Left cardiac atrium (tissue), 4 donors: ENCODE measurements around the gene DIPK2B. TPM values are rescaled to one million over a fixed set of nuclear protein-coding genes. Genes with fewer than 3 reads are reported as not detected.

Source experiments
- ATAC-seq, 2 donors: fragments of 200-7000 bp; cut with Tn5 transposase; one replicate each; pipeline ENCODE4 v1.9.1; 2020; ENCODE audit warnings: mild to moderate bottlenecking in 2 of 2, moderate library complexity in 2 of 2
- DNase-seq: peaks from one replicate; pipeline ENCODE4 v3.0.0-alpha.2; 2020
- intact Hi-C, 2 donors: fragments of 100-400 bp; cut with DNase I; formaldehyde crosslinking; loops; one replicate each; pipeline versions ENCODE4 v1.14.1 to v1.15.1; 2022 to 2023
- long read RNA-seq: library from polyadenylated mRNA; unstranded; transcript quantifications from one replicate; pipeline ENCODE4 v2.0.0, GENCODE V29; 2021
- total RNA-seq, 2 donors: library from RNA; stranded (reverse); fragmentation: NEBNext Ultra II Directional; extraction: Animal tissue kit (Norgen Biotek cat#: 25700); gene quantifications; one replicate each; pipeline ENCODE4 v1.2.1, GENCODE V29; 2021
- donor health status: DM: no; HTN: yes; CAD: no.
- donor health status: DM: no; HTN: yes; CAD: no; lungs with severe emphysema.
- donor health status: DM: yes; HTN: yes; CAD: no.
- donor health status: Dilated cardiomyopathy.

DIPK2B gene
- 10 to 100 TPM; 20.8 to 26.0 TPM for total RNA-seq
- long read RNA-seq, full-length matches to known transcripts, result 12 of 27 reads
- long read RNA-seq, partial matches to known transcripts, result 4 of 27 reads
- long read RNA-seq, other reads (novel, unspliced or antisense), result 11 of 27 reads

- DNase-seq, result no peak
- intact Hi-C loops, result no loop called here
These were observed at the start of gene DIPK2B for GRCh38 chrX:45200741-45201234. TSS of gene DIPK2B (minus strand) at chrX:45200876. CDS start at chrX:45200826, 50 bp downstream.

GRCh38 chrX:45240301-45240700, 39.6 kb upstream of the DIPK2B start:
- ATAC-seq, result no peak
- DNase-seq, result no peak
- intact Hi-C loops, result no loop called here

More at GRCh38 chrX:45200741-45201234, at the start of gene DIPK2B:
- ATAC-seq, result peak; percentile 43 to 83

GRCh38 chrX:45238489-45238888, 37.8 kb upstream of the DIPK2B start:
- intact Hi-C loops, result no loop called here
- ATAC-seq, result no peak
- no peak for DNase-seq

GRCh38 chrX:45233531-45233930, 32.9 kb upstream of the DIPK2B start:
- intact Hi-C loops, result no loop called here
- DNase-seq, result no peak
- ATAC-seq, result no peak

GRCh38 chrX:45232139-45232538, 31.5 kb upstream of the DIPK2B start:
- intact Hi-C loops, result no loop called here
- no peak for DNase-seq
- ATAC-seq, result no peak

GRCh38 chrX:45230410-45230809, 29.7 kb upstream of the DIPK2B start:
- DNase-seq (no peak), ATAC-seq (no peak)
- intact Hi-C loops, result no loop called here

- intact Hi-C loops, result no loop called here
- DNase-seq, result no peak
- ATAC-seq, result no peak
These were observed 28.7 kb upstream of the DIPK2B start for GRCh38 chrX:45229348-45229747.

- DNase-seq (no peak), ATAC-seq (no peak)
- intact Hi-C loops, result no loop called here
These were observed 27.4 kb upstream of the DIPK2B start for GRCh38 chrX:45228126-45228525.

- DNase-seq (no peak), ATAC-seq (no peak)
- intact Hi-C loops, result no loop called here
These were observed 7.6 kb upstream of the DIPK2B start for GRCh38 chrX:45208121-45208856.

GRCh38 chrX:45202171-45202570, 1.5 kb upstream of the DIPK2B start:
- ATAC-seq, result no peak
- intact Hi-C loops, result no loop called here

GRCh38 chrX:45198706-45199105, 2.0 kb downstream of the DIPK2B start:
- ATAC-seq (peak in 1 of 2 donors; percentile 43), DNase-seq (no peak)
- intact Hi-C loops, result no loop called here

More at GRCh38 chrX:45202171-45202570, 1.5 kb upstream of the DIPK2B start:
- no peak for DNase-seq

GRCh38 chrX:45198301-45198700, 2.4 kb downstream of the DIPK2B start:
- no peak for DNase-seq
- intact Hi-C loops, result no loop called here
- ATAC-seq, result no peak

GRCh38 chrX:45196701-45197100, 4.0 kb downstream of the DIPK2B start:
- ATAC-seq (no peak), DNase-seq (no peak)
- intact Hi-C loops, result no loop called here

GRCh38 chrX:45191820-45192409, 8.8 kb downstream of the DIPK2B start:
- DNase-seq (no peak), ATAC-seq (peak in 1 of 2 donors; percentile 20)
- intact Hi-C loops, result no loop called here

- no peak for ATAC-seq
- no peak for DNase-seq
- intact Hi-C loops, result no loop called here
These were observed 9.3 kb downstream of the DIPK2B start for GRCh38 chrX:45191383-45191782.

- intact Hi-C loops, result loop anchor here in 1 of 2 donors (5.0 kb wide), 1 partner anchor 1230 kb away; no protein-coding TSS in a partner anchor
- no peak for DNase-seq
- no peak for ATAC-seq
These were observed 12.9 kb downstream of the DIPK2B start for GRCh38 chrX:45187731-45188130.

- intact Hi-C loops, result loop anchor here in 1 of 2 donors (5.0 kb wide), 1 partner anchor 1229 kb away; no protein-coding TSS in a partner anchor
- DNase-seq (no peak), ATAC-seq (no peak)
These were observed 14.0 kb downstream of the DIPK2B start for GRCh38 chrX:45186643-45187026.

GRCh38 chrX:45184211-45184610, 16.5 kb downstream of the DIPK2B start:
- ATAC-seq (no peak), DNase-seq (no peak)
- intact Hi-C loops, result no loop called here

GRCh38 chrX:45172890-45173289, 27.8 kb downstream of the DIPK2B start:
- intact Hi-C loops, result no loop called here
- DNase-seq (no peak), ATAC-seq (peak in 1 of 2 donors; percentile 49)

GRCh38 chrX:45166781-45167180, 33.9 kb downstream of the DIPK2B start:
- DNase-seq (no peak), ATAC-seq (no peak)
- intact Hi-C loops, result no loop called here
